Endodermal cell (in vitro differentiated cells): Measurements from ENCODE around the gene MAP2K7. TPM values are rescaled to one million over a fixed set of nuclear protein-coding genes. Genes with fewer than 3 reads are reported as not detected.

Source experiments
- DNase-seq: peaks from one replicate; pipeline ENCODE4 v3.0.0-alpha.2; 2017
- H3K27ac ChIP-seq: 2 replicates; pipeline ENCODE4 v1.5.1; 2013; ENCODE audit warnings: mild to moderate bottlenecking, low read depth, low read length, moderate library complexity
- H3K27me3 ChIP-seq: 2 replicates; pipeline ENCODE4 v1.6.1; 2013; ENCODE audit warnings: mild to moderate bottlenecking, low read length, moderate library complexity; ENCODE audit not compliant: insufficient read depth, control insufficient read depth, poor library complexity, severe bottlenecking
- H3K36me3 ChIP-seq: 2 replicates; pipeline ENCODE4 v1.7.0; 2013; ENCODE audit warnings: mild to moderate bottlenecking, low read length, moderate library complexity; ENCODE audit not compliant: control insufficient read depth, insufficient read depth
- H3K4me1 ChIP-seq: one replicate; pipeline ENCODE4 v1.7.0; 2013; ENCODE audit warnings: low read length; ENCODE audit not compliant: control insufficient read depth, insufficient read depth
- H3K4me3 ChIP-seq: 2 replicates; pipeline ENCODE4 v1.5.1; 2013; ENCODE audit warnings: mild to moderate bottlenecking, low read length, moderate library complexity
- H3K9ac ChIP-seq: 2 replicates; pipeline ENCODE4 v1.6.1; 2013; ENCODE audit warnings: mild to moderate bottlenecking, low read length, moderate library complexity; ENCODE audit not compliant: poor library complexity, severe bottlenecking; ENCODE audit errors: extremely low read depth
- H3K9me3 ChIP-seq: 2 replicates; pipeline ENCODE4 v1.6.1; 2013; ENCODE audit warnings: mild to moderate bottlenecking, low read length, moderate library complexity; ENCODE audit not compliant: control insufficient read depth
- H3K27ac Mint-ChIP-seq: 2 replicates; pipeline ENCODE4 v1.8.0; 2020; ENCODE audit warnings: mixed read lengths
- H3K27me3 Mint-ChIP-seq: 2 replicates; pipeline ENCODE4 v1.8.0; 2021; ENCODE audit warnings: mild to moderate bottlenecking, mixed read lengths; ENCODE audit not compliant: insufficient read depth
- H3K36me3 Mint-ChIP-seq: 2 replicates; pipeline ENCODE4 v1.8.0; 2020; ENCODE audit warnings: low read depth, mixed read lengths
- H3K4me1 Mint-ChIP-seq: 2 replicates; pipeline ENCODE4 v1.8.0; 2020; ENCODE audit warnings: mixed read lengths
- H3K4me3 Mint-ChIP-seq: 2 replicates; pipeline ENCODE4 v1.8.0; 2020; ENCODE audit warnings: mild to moderate bottlenecking, moderate library complexity, mixed read lengths
- H3K9me3 Mint-ChIP-seq: 2 replicates; pipeline ENCODE4 v1.8.0; 2020; ENCODE audit warnings: mild to moderate bottlenecking, mixed read lengths
- WGBS, 2 experiments: methylation state at CpG; one replicate each; pipeline versions ENCODE4 v1.1.5 to v1.1.7; 2013; ENCODE audit warnings: missing lambda C conversion rate in 2 of 2, mixed read lengths in 1 of 2; ENCODE audit not compliant: insufficient coverage in 1 of 2, insufficient read length in 1 of 2; 5-methylcytosine and 5-hydroxymethylcytosine counted together
- total RNA-seq, 2 donors: library from RNA; stranded (reverse); fragmentation: NEBNext Ultra II Directional in 1 of 2; extraction: Animal tissue kit (Norgen Biotek cat#: 25700) in 1 of 2; gene quantifications; 2 replicates in 1 of 2; 3 replicates in 1 of 2; pipeline ENCODE4 v1.2.1, GENCODE V29; 2021
- TF ChIP-seq, protein P1 (sequence below): fragments of 200-600 bp; sonication (generic); conservative IDR thresholded peaks from 2 replicates; pipeline ENCODE4 v1.5.0; 2021; ENCODE audit warnings: antibody characterized with exemption, mild to moderate bottlenecking

MAP2K7 gene
- total RNA-seq, 2 donors from 2014 or later = 33.4 to 40.0 TPM

DNA sequence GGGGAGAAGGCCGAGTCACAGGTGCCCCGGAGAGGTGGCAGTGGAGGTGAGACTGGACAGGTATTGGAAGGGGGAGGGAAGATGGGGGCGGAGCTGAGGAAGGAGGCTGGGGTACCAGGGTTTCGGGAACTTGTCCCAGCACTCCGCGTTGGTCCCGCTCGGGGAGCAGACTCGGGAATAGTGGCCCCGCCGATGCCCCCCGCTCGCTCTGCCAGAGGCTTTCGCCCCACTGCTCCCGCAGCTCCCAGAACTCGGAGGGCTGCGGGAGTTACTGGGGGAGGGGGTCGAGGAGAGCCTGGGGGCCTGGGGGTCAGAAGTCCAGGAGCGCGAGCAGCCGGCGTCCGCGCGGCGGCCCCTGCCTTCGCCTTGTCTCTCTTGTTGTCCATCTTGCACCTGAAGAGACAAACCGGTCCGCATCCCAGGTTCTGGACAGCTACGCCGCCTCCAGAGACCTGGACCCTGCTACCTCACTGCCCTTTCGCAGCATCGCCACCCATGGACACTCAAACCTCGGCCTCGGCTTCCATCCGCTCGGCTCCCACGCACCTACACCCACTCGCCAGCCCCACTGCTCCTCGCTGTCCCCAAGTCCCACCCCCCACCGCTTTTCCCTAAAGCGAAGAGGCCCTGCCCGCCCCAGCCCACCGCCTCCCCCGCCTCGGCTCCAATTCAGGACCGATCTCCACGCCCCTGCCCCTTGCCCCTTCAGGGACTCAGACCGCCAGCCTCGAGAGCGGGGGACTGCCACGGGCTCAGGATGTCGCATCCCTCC is 30.2 kb upstream of the MAP2K7 start:
- H3K27me3 ChIP-seq = peaks cover 14% of the 10 kb centered on the region
- DNase-seq = peak; percentile 67
- H3K4me1 ChIP-seq = no peaks in the 10 kb centered on the region
- Mint-ChIP-seq H3K9me3 (peaks cover 1% of the 10 kb centered on the region), H3K4me3 (peak overlapping the region; percentile 64), H3K27me3 (peaks cover 58% of the 10 kb centered on the region), H3K36me3 (no peaks in the 10 kb centered on the region), H3K27ac (no peak overlapping the region), H3K4me1 (peaks cover 3% of the 10 kb centered on the region)
- TF ChIP-seq, protein P1, sequence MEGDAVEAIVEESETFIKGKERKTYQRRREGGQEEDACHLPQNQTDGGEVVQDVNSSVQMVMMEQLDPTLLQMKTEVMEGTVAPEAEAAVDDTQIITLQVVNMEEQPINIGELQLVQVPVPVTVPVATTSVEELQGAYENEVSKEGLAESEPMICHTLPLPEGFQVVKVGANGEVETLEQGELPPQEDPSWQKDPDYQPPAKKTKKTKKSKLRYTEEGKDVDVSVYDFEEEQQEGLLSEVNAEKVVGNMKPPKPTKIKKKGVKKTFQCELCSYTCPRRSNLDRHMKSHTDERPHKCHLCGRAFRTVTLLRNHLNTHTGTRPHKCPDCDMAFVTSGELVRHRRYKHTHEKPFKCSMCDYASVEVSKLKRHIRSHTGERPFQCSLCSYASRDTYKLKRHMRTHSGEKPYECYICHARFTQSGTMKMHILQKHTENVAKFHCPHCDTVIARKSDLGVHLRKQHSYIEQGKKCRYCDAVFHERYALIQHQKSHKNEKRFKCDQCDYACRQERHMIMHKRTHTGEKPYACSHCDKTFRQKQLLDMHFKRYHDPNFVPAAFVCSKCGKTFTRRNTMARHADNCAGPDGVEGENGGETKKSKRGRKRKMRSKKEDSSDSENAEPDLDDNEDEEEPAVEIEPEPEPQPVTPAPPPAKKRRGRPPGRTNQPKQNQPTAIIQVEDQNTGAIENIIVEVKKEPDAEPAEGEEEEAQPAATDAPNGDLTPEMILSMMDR = no peak
- no peaks in the 10 kb centered on the region for H3K36me3 ChIP-seq
- H3K4me3 ChIP-seq = peak overlapping the region; percentile 78
- H3K9ac ChIP-seq = peak overlapping the region; percentile 38
- peak overlapping the region; percentile 72 for H3K27ac ChIP-seq
- 25 to 49% methylated on average over 18 to 51 of the region's 53 CpGs for WGBS, 2 experiments
- no peaks in the 10 kb centered on the region for H3K9me3 ChIP-seq

- 0% methylated on average over 15 to 87 of the region's 88 CpGs for WGBS, 2 experiments
- H3K27ac ChIP-seq = peak within 1 kb of the TSS; percentile 72
Measured at GRCh38 chr19:7874076-7874896, 29.4 kb upstream of the MAP2K7 start, which contains the start of gene PRR36. PRR36 (minus strand) TSS chr19:7874390; CDS start chr19:7873689, 701 bp downstream.

DNA sequence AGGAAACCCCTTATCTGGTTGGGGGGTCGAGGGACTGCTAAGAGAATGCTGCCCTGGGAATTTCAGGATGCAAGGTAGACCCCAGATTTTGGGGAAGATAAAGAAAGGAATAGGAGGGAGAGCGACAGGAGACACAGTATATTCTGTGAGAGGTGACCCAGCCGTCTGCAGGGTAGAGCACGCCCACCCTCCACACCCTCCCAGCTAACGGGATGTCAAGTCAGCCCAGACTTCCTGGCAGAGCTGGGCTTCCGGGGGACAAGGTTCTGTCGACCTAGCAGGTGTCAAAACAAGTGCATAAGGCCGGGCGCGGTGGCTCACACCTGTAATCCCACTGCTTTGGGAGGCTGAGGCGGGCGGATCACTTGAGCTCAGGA is 28.8 kb upstream of the MAP2K7 start:
- H3K27me3 Mint-ChIP-seq = peaks cover 54% of the 10 kb centered on the region
- peak overlapping the region; percentile 78 for H3K4me3 ChIP-seq
- no peak overlapping the region for H3K27ac Mint-ChIP-seq
- peaks cover 14% of the 10 kb centered on the region for H3K27me3 ChIP-seq
- H3K4me3 Mint-ChIP-seq = peak overlapping the region; percentile 64
- H3K9me3 ChIP-seq = no peaks in the 10 kb centered on the region
- no peak overlapping the region for H3K27ac ChIP-seq
- no peak overlapping the region for H3K9ac ChIP-seq
- TF ChIP-seq, protein P1 = no peak
- no peaks in the 10 kb centered on the region for H3K36me3 ChIP-seq
- H3K4me1 Mint-ChIP-seq = peaks cover 3% of the 10 kb centered on the region
- no peak for DNase-seq
- no peaks in the 10 kb centered on the region for H3K36me3 Mint-ChIP-seq
- H3K9me3 Mint-ChIP-seq = peaks cover 1% of the 10 kb centered on the region
- WGBS, 2 experiments = 59 to 65% methylated on average over 5 to 12 of the region's 12 CpGs
- no peaks in the 10 kb centered on the region for H3K4me1 ChIP-seq

More at GRCh38 chr19:7874076-7874896, 29.4 kb upstream of the MAP2K7 start, which contains the start of gene PRR36:
- Histone ChIP-seq H3K4me1 (no peaks in the 10 kb centered on the region), H3K9me3 (no peaks in the 10 kb centered on the region), H3K9ac (peak within 1 kb of the TSS; percentile 38), H3K36me3 (no peaks in the 10 kb centered on the region), H3K4me3 (peak within 1 kb of the TSS; percentile 78), H3K27me3 (peaks cover 14% of the 10 kb centered on the region)
- H3K4me1 Mint-ChIP-seq = peaks cover 3% of the 10 kb centered on the region
- TF ChIP-seq, protein P1 = peak; percentile 28
- H3K4me3 Mint-ChIP-seq = peak within 1 kb of the TSS; percentile 64
- DNase-seq = peak; percentile 95
- H3K27ac Mint-ChIP-seq = no peak within 1 kb of the TSS
- peaks cover 1% of the 10 kb centered on the region for H3K9me3 Mint-ChIP-seq
- H3K27me3 Mint-ChIP-seq = peaks cover 54% of the 10 kb centered on the region
- no peaks in the 10 kb centered on the region for H3K36me3 Mint-ChIP-seq
